Stimulated activated CD4-positive, alpha-beta T cell treated with anti-CD3 and anti-CD28 coated beads, Interleukin-4, amount 100 ng/mL, for 24 hours (primary cell): ENCODE data around the gene MAPK13.
"Not testable (repeated sequence)": the region's sequence is repeated elsewhere in the genome, so short reads cannot be mapped to it uniquely, and the experiment has no call there.

Experiments used
- DNase-seq: peaks from one replicate; pipeline ENCODE4 v3.0.0-alpha.2; 2020

Gene MAPK13

DNA sequence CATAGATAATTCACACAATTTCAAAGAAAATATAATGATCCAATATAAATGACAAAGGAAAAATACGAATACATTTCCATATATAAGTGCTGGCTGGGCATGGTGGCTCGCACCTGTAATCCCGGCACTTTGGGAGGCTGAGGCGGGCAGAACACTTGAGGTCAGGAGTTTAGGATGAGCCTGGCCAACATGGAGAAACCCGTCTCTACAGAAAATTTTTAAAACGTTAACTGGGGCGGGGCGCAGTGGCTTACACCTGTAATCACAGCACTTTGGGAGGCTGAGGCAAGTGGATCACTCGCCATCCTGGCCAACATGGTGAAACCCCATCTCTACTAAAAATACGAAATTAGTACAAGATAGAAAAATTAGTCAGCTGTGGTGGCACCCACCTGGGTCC lies 14.9 kb upstream of the MAPK13 start:
- DNase-seq, result no peak

GRCh38 chr6:36116066-36116864 lies 14.0 kb upstream of the MAPK13 start:
- DNase-seq, result no peak

DNA sequence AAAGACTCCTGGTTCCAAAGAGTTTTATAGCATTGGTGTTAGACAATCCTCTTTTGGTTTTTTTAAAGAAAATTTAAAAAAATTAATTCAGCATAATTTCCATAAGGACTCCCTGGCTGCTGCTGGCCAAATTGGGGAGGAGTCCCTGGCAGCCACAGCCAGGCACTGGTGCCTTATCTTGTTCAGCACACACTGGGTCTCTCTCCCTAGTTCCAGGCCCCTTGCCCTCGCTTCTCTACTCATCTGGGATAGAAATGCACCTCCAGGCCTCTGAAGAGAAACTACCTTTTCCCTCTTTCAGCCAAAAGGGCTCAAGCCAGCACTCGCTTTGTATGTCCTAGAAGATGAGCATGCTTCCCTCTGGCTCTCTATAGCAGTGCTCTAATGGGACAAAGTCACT lies 13.4 kb upstream of the MAPK13 start:
- DNase-seq, result no peak

GRCh38 chr6:36117658-36118549 lies 12.4 kb upstream of the MAPK13 start:
- no peak for DNase-seq

DNA sequence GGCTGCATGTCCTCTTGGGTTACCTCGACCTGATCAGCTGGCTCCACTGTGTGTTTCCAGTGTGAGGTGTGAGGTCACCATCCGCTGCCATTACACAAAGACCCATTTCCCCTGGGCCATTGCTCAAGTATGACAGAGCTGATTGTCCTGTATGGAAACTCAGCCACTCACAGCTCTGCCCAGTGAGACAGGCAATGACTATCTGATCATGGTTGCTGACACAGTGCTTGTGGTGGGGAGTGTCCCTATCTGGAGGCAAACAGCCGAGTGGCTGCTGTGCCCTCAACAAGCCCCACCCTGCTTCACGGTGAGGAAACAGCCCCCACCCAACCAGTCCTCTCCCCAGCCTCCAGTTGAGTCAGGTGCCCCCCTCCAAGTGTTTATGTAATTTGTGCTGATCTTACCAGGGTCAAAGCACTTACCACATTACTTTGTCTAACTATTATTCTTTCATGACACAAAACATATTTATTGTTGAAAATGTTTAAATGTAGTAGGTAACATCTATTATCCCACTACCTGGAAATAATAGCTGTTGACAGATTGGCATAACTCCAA lies 11.7 kb upstream of the MAPK13 start:
- DNase-seq, result peak; percentile 54

DNA sequence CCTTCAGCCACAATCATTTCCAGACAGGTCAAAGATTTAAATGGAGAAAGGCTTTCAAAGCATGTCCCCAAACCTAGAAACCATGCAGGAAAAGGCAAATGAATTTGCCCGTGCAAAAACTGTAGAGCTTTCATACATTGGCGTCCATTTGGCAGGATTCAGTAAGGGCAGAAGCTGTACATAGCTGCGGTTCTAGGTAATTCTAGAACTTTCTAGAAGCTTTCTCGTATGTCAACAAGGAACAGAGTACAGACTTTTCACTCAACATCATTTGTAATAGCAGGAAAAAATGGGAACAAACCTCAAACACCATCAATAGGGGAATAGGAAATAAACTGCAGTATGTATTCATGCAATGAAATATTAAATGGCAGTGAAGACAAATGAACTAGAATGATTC lies 11.1 kb upstream of the MAPK13 start:
- no peak for DNase-seq

GRCh38 chr6:36120018-36120417 lies 10.3 kb upstream of the MAPK13 start:
- DNase-seq, result no peak

- DNase-seq, result peak; percentile 74
Observed at GRCh38 chr6:36120539-36120938, 9.8 kb upstream of the MAPK13 start.

DNA sequence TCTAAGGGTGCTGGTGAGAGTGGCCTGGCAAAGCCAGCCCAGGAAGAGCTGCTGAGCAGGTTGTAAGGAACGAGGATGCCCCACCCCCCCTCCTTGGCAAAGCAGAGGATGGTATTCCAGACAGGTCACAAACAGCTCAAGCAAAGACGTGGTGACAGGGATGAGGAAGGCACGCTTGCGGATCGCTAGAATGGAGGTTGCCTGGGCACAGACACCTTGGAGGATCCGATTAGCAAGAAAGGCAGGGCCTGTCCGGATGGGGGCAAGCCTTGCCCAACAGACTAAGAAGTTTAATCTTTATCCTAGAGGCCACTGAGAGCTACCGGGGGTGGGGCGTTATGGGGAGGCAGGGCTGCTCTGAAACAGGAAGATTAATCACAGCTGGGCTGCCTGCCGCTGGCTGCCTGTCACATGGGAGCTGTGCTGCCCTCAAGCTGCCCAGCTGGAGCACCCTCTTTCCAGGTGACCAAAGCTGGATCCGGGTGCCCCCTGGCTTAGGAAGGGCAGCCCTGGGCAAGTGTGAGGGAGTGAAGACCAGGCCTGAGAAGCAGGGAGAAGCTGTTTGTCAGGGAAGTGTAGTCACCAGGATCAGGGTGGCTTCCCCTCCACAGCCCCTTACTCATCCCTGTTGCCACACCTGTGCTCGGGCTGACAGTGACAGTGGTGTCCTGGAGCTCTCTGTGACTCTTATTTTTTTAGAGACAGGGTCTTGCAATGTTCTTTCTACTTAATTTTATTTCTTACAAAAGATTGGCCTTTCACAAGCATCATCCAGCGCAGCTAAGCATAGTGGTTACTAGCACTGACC lies 9.1 kb upstream of the MAPK13 start:
- peak; percentile 57 for DNase-seq

GRCh38 chr6:36121787-36122494 lies 8.4 kb upstream of the MAPK13 start:
- no peak for DNase-seq

GRCh38 chr6:36122495-36123269 lies 7.6 kb upstream of the MAPK13 start:
- no peak for DNase-seq

DNA sequence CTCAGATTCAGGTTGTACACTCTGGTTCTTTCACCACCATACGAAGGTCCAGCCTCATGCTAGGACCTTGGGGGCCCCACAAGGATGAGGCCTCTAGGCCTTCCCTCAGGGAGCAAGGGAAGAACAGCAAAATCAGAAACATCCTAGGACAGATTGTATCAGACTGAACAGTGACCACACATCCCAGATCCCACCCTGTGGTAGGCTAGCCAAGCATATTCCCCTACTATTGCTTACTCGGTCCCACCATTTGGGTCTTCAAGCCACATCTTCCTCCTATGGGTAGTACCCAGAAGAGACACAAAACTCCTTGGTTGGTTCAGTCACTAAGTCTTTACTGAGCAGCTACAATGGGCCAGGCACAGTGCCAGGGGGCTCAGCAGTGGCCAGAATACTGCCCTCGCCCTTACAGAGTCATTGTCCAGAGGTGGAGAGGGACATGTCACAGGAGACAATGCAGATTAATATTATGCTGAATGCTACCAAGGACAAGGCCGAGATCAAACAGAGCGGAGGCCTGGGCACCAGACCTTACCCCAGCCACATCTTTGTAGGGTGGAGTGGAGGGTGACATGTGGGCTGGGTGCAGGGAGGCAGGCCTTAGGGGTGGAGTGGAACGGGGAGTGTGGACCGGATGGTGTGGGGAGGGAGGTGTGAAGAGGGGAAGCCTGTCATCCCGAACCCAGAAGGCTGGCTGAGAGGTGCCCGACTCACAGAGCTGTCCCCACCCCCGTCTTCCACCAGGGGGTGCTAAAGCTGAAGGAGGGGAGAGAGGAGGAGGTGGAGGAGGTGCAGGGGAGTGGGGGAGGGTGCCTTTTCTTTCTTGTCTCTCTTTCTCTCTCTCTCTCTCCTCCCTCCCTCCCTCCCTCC lies 6.8 kb upstream of the MAPK13 start:
- peak; percentile 90 for DNase-seq

- DNase-seq, result not testable (repeated sequence)
Observed at GRCh38 chr6:36124346-36124745, 6.0 kb upstream of the MAPK13 start.

DNA sequence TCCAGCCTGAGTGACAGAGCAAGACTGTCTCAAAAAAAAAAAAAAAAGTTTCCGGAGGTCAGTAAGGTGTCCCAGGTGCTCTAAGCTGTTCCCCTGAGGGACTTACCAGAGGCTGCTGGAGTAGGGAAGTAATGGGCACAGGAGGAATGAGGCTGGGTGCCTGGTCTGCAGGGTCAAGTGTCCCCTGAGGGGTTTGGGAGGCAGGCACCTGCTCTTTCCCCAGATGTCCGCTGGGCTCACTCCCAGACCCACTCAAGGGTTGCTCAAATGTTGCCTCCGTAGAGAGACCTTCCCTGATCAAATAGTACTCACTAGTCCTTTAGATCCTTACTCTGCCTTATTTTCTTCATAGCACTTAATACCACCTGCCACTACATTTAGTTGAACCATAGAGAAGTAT lies 5.4 kb upstream of the MAPK13 start:
- no peak for DNase-seq

DNA sequence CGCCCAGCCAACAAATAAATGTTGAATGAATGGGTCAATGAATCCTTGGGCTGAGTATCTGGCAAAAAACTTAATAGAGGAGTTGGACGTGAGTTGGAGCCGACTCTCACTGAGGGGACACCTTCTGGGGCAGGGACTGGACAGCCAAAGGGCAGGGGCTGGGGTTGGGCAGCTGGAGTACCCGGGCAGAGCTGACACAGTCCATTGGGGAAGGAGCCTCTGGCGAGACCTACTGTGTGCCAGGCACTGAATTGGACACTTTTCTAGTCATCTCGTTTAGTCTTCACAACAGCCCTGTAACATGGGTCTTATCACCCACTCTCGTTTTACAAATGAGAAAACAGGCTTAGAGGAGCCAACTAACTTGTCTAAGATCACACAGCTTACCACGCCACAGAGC lies 4.7 kb upstream of the MAPK13 start:
- DNase-seq, result no peak

- DNase-seq, result no peak
Observed at GRCh38 chr6:36126121-36126520, 4.2 kb upstream of the MAPK13 start.

GRCh38 chr6:36126553-36127458 lies 3.5 kb upstream of the MAPK13 start:
- DNase-seq, result peak; percentile 23

DNA sequence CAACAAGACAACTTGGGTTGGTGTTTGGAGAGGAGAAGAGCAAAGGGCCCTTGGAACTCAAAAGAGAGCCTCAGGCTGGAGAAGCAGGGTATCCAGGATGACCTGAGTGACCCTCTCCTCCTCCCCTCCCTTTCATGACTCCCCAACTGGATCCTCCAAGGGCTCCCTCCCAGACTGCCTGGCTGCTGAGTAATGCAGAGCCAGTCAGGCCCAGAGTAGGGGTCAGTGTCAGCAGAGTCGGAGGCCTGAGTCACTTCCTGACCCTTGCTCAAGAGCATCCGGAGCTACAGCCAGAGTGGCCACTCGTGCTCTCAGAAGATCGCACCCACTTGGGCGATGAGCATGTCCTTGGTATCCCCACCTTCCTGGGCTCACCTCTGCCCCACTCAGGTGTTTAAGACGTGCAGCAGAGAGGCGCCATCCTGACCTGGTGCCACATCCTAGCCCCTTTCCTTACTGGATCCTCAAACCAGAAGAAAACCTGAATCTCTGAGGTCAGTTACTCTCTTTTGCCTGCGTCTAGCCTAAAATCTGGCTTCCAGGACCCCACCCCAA lies 2.8 kb upstream of the MAPK13 start:
- DNase-seq, result no peak

GRCh38 chr6:36128073-36128472 lies 2.2 kb upstream of the MAPK13 start:
- no peak for DNase-seq
